BLaER1 treated with 17β-estradiol and CSF1 and Interleukin-3, amounts not matched to agents 10 nM and 100 nM (cell line): ENCODE measurements around the gene UROC1.

ENCODE experiments used
- H3K27ac ChIP-seq, 11 experiments: shearing (Covaris generic); formaldehyde crosslinking; 2 replicates each; pipeline ENCODE4 v1.8.1; 2022
- H3K27me3 ChIP-seq, 11 experiments: shearing (Covaris generic); formaldehyde crosslinking; 2 replicates each; pipeline ENCODE4 v1.8.1; 2022
- H3K36me3 ChIP-seq, 11 experiments: shearing (Covaris generic); formaldehyde crosslinking; 2 replicates each; pipeline ENCODE4 v1.8.1; 2022
- H3K4me1 ChIP-seq, 10 experiments: shearing (Covaris generic); formaldehyde crosslinking; 2 replicates each; pipeline ENCODE4 v1.8.1; 2022
- H3K4me2 ChIP-seq, 11 experiments: shearing (Covaris generic); formaldehyde crosslinking; 2 replicates each; pipeline ENCODE4 v1.8.1; 2022
- H3K4me3 ChIP-seq, 10 experiments: shearing (Covaris generic); formaldehyde crosslinking; 2 replicates each; pipeline ENCODE4 v1.8.1; 2022
- H3K9ac ChIP-seq, 11 experiments: shearing (Covaris generic); formaldehyde crosslinking; 2 replicates each; pipeline ENCODE4 v1.8.1; 2022
- H3K9me3 ChIP-seq, 11 experiments: shearing (Covaris generic); formaldehyde crosslinking; replicated peaks in 1 of 11; 2 replicates each; pipeline ENCODE4 v1.8.1; 2022
- H4K20me1 ChIP-seq, 11 experiments: shearing (Covaris generic); formaldehyde crosslinking; 2 replicates each; pipeline ENCODE4 v1.8.1; 2022
- Cebpa-rat ChIP-seq, 11 experiments: shearing (Covaris generic); IDR thresholded peaks; 2 replicates each; pipeline ENCODE4 v1.8.1; 2022

The UROC1 gene

GRCh38 chr3:126517986-126518778 is 609 bp upstream of the UROC1 start:
- Histone ChIP-seq H3K4me3 (no peak overlapping the region), H3K36me3 (no peaks in the 10 kb centered on the region), H3K4me1 (peaks cover 0 to 33% (median 19%) of the 10 kb centered on the region in 10 experiments; a peak in 17 of 20 replicates), H4K20me1 (peaks cover 0 to 5% (median 0%) of the 10 kb centered on the region in 11 experiments; a peak in 4 of 22 replicates), H3K4me2 (peak overlapping the region in 9 of 11 experiments; percentile 15 to 80 (median 59); a peak in 15 of 22 replicates), H3K27ac (no peak overlapping the region), H3K9ac (no peak overlapping the region), H3K27me3 (peaks cover 6 to 10% (median 9%) of the 10 kb centered on the region in 11 experiments), H3K9me3 (no peaks in the 10 kb centered on the region)
- no peak for TF ChIP-seq Cebpa-rat (IDR thresholded peaks at IDR 0.05)

- Histone ChIP-seq H3K27ac (no peak overlapping the region), H3K4me1 (peaks cover 0 to 33% (median 19%) of the 10 kb centered on the region in 10 experiments; a peak in 16 of 20 replicates), H3K9me3 (no peaks in the 10 kb centered on the region), H3K4me2 (no peak overlapping the region), H3K4me3 (no peak overlapping the region), H3K9ac (no peak overlapping the region), H3K36me3 (no peaks in the 10 kb centered on the region), H4K20me1 (peaks cover 0 to 5% (median 0%) of the 10 kb centered on the region in 11 experiments; a peak in 4 of 22 replicates), H3K27me3 (no peaks in the 10 kb centered on the region)
- no peak for TF ChIP-seq Cebpa-rat (IDR thresholded peaks at IDR 0.05)
Observed at GRCh38 chr3:126516936-126517290, 660 bp downstream of the UROC1 start.

GRCh38 chr3:126516152-126516935 is 1.2 kb downstream of the UROC1 start:
- H3K4me3 ChIP-seq: no peak overlapping the region
- peaks cover 0 to 28% (median 19%) of the 10 kb centered on the region in 10 experiments; a peak in 16 of 20 replicates for H3K4me1 ChIP-seq
- H3K27ac ChIP-seq: no peak overlapping the region
- no peak overlapping the region for H3K9ac ChIP-seq
- no peak for TF ChIP-seq Cebpa-rat (IDR thresholded peaks at IDR 0.05)
- H3K27me3 ChIP-seq: no peaks in the 10 kb centered on the region
- no peak overlapping the region for H3K4me2 ChIP-seq
- H3K36me3 ChIP-seq: no peaks in the 10 kb centered on the region
- H3K9me3 ChIP-seq: no peaks in the 10 kb centered on the region
- peaks cover 0 to 5% (median 0%) of the 10 kb centered on the region in 11 experiments; a peak in 4 of 22 replicates for H4K20me1 ChIP-seq

GRCh38 chr3:126515066-126515706 is 2.4 kb downstream of the UROC1 start:
- no peak for TF ChIP-seq Cebpa-rat (IDR thresholded peaks at IDR 0.05)

GRCh38 chr3:126514161-126514560 is 3.4 kb downstream of the UROC1 start:
- TF ChIP-seq Cebpa-rat (IDR thresholded peaks at IDR 0.05): no peak
- no peaks in the 10 kb centered on the region for H3K9me3 ChIP-seq
- H3K4me2 ChIP-seq: no peak overlapping the region
- H4K20me1 ChIP-seq: peaks cover 0 to 14% (median 0%) of the 10 kb centered on the region in 11 experiments; a peak in 4 of 22 replicates
- no peak overlapping the region for H3K4me3 ChIP-seq
- no peak overlapping the region for H3K27ac ChIP-seq
- H3K36me3 ChIP-seq: no peaks in the 10 kb centered on the region
- H3K4me1 ChIP-seq: peaks cover 0 to 28% (median 18%) of the 10 kb centered on the region in 10 experiments; a peak in 16 of 20 replicates
- no peaks in the 10 kb centered on the region for H3K27me3 ChIP-seq
- H3K9ac ChIP-seq: no peak overlapping the region

More at GRCh38 chr3:126515066-126515706, 2.4 kb downstream of the UROC1 start:
- H3K4me3 ChIP-seq: no peak overlapping the region
- peaks cover 0 to 11% (median 0%) of the 10 kb centered on the region in 11 experiments; a peak in 5 of 22 replicates for H4K20me1 ChIP-seq
- H3K27ac ChIP-seq: no peak overlapping the region
- H3K4me2 ChIP-seq: no peak overlapping the region
- H3K4me1 ChIP-seq: peaks cover 0 to 31% (median 24%) of the 10 kb centered on the region in 10 experiments; a peak in 16 of 20 replicates
- H3K27me3 ChIP-seq: no peaks in the 10 kb centered on the region
- H3K36me3 ChIP-seq: no peaks in the 10 kb centered on the region
- H3K9me3 ChIP-seq: no peaks in the 10 kb centered on the region
- no peak overlapping the region for H3K9ac ChIP-seq

- H3K4me3 ChIP-seq: no peak overlapping the region
- no peaks in the 10 kb centered on the region for H3K27me3 ChIP-seq
- no peak overlapping the region for H3K27ac ChIP-seq
- H3K36me3 ChIP-seq: no peaks in the 10 kb centered on the region
- H3K4me1 ChIP-seq: peaks cover 0 to 18% (median 8%) of the 10 kb centered on the region in 10 experiments; a peak in 16 of 20 replicates
- no peak overlapping the region for H3K4me2 ChIP-seq
- TF ChIP-seq Cebpa-rat (IDR thresholded peaks at IDR 0.05): no peak
- H3K9me3 ChIP-seq: no peaks in the 10 kb centered on the region
- H3K9ac ChIP-seq: no peak overlapping the region
- H4K20me1 ChIP-seq: peaks cover 0 to 14% (median 0%) of the 10 kb centered on the region in 11 experiments; a peak in 3 of 22 replicates
Observed at GRCh38 chr3:126512916-126513650, 4.5 kb downstream of the UROC1 start.

- Histone ChIP-seq H3K9me3 (no peaks in the 10 kb centered on the region), H3K4me1 (peaks cover 0 to 10% (median 4%) of the 10 kb centered on the region in 10 experiments; a peak in 4 of 20 replicates), H3K27me3 (no peaks in the 10 kb centered on the region), H4K20me1 (peaks cover 0 to 14% (median 0%) of the 10 kb centered on the region in 11 experiments; a peak in 3 of 22 replicates), H3K9ac (no peak overlapping the region), H3K36me3 (no peaks in the 10 kb centered on the region), H3K4me3 (no peak overlapping the region), H3K27ac (no peak overlapping the region), H3K4me2 (no peak overlapping the region)
- no peak for TF ChIP-seq Cebpa-rat (IDR thresholded peaks at IDR 0.05)
Observed at GRCh38 chr3:126512026-126512425, 5.5 kb downstream of the UROC1 start.

GRCh38 chr3:126511291-126511690 is 6.3 kb downstream of the UROC1 start:
- Histone ChIP-seq H3K4me2 (no peak overlapping the region), H3K9me3 (no peaks in the 10 kb centered on the region), H3K4me3 (no peak overlapping the region), H3K4me1 (peaks cover 0 to 10% (median 4%) of the 10 kb centered on the region in 10 experiments; a peak in 4 of 20 replicates), H3K36me3 (no peaks in the 10 kb centered on the region), H3K9ac (no peak overlapping the region), H3K27ac (no peak overlapping the region), H4K20me1 (peaks cover 0 to 14% (median 0%) of the 10 kb centered on the region in 11 experiments; a peak in 3 of 22 replicates), H3K27me3 (no peaks in the 10 kb centered on the region)
- TF ChIP-seq Cebpa-rat (IDR thresholded peaks at IDR 0.05): no peak
